ENCODE results near the gene MPZ. TPM values are rescaled to one million over a fixed set of nuclear protein-coding genes. Genes with fewer than 3 reads are reported as not detected.

The MPZ gene
- total and polyA plus RNA-seq, 9 of the 15 experiments (the other 6 are each of a cell fraction or from before 2014, with no cell fraction given): 0.22 to 16.6 (median 10.9) TPM

- ChIA-PET POLR2A (interaction anchor here (0.6 to 0.9 kb wide), 5 partner anchors 10 to 247 kb away, joined by 3 read pairs; no protein-coding TSS in a partner anchor), CTCF (ENCODE audit: low intra/inter-chr PET ratio) (interaction anchor here (0.7 kb wide), 1 partner anchor 60 kb away, joined by 3 read pairs; the partner anchor contains the start of gene TOMM40L)
- no peak for ATAC-seq
These were observed 24.2 kb downstream of the MPZ start for GRCh38 chr1:161285521-161285920.

More at GRCh38 chr1:161285521-161285920, 24.2 kb downstream of the MPZ start:
- H4K20me1 ChIP-seq (replicated peaks; ENCODE audit: control insufficient read depth, insufficient read depth, low read length): no peaks in the 10 kb centered on the region
- no peaks in the 10 kb centered on the region for H3K36me3 ChIP-seq (ENCODE audit: control insufficient read depth, insufficient read depth, low read length)
- peaks cover 10 to 12% of the 10 kb centered on the region in 2 experiments for H3K27me3 ChIP-seq (ENCODE audit: control insufficient read depth in 2 of 2, insufficient read depth in 2 of 2, low read length in 2 of 2)
- intact Hi-C loops (cut with micrococcal nuclease): no loop called here
- no peak overlapping the region for H3K27ac ChIP-seq (ENCODE audit: extremely low read depth, low read depth, low read length)
- H3K79me2 ChIP-seq (ENCODE audit: control insufficient read depth, insufficient read depth, low read length): no peaks in the 10 kb centered on the region
- H3K4me1 ChIP-seq (replicated peaks in 1 of 2; ENCODE audit: control insufficient read depth in 2 of 2, insufficient read depth in 2 of 2, low read length in 2 of 2): no peaks in the 10 kb centered on the region; a peak in 1 of 5 replicates
- FAIRE-seq (no peak), DNase-seq (ENCODE audit: extremely low read depth in 1 of 4, low spot score in 3 of 4) (no peak)
- no peak overlapping the region for H3K4me2 ChIP-seq (ENCODE audit: insufficient read depth, low read length)
- H3K9me1 ChIP-seq (ENCODE audit: control insufficient read depth, insufficient read depth, low read length): no peaks in the 10 kb centered on the region
- TF ChIP-seq XRCC5 (IDR thresholded peaks at IDR 0.05; ENCODE audit: low read depth, low read length) (no peak), FOXM1 (IDR thresholded peaks at IDR 0.05; ENCODE audit: low read depth) (no peak), FOXM1 (CRISPR knock-in tag; IDR thresholded peaks at IDR 0.05; ENCODE audit: low read depth) (no peak), VEZF1 (CRISPR knock-in tag; IDR thresholded peaks at IDR 0.05) (0 out of 2 replicates have a peak, but pooled peaks have one; percentile 23)
- in situ Hi-C loops (cut with MboI): no loop called here
- no peaks in the 10 kb centered on the region for H3K9me3 ChIP-seq (replicated peaks; ENCODE audit: control insufficient read depth, insufficient read depth, low read depth, low read length)
- no peak overlapping the region for H3K9ac ChIP-seq (ENCODE audit: insufficient read depth in 1 of 2, low read depth in 2 of 2, low read length in 2 of 2)
- no peak overlapping the region for H3K4me3 ChIP-seq
- no TSS peak for BruUV-seq (replicated peaks)
- no peak overlapping the region for H2AFZ ChIP-seq (ENCODE audit: low read depth, low read length)
- 28% methylated on average over 5 of the region's 5 CpGs for WGBS (ENCODE audit: insufficient coverage, low coverage, missing lambda C conversion rate)
